GM20431 (cell line): Measurements from ENCODE around the gene SH3RF2.
"Not testable (repeated sequence)": the region's sequence is repeated elsewhere in the genome, so short reads cannot be mapped to it uniquely, and the experiment has no call there.

Experiments
- in situ Hi-C: fragments of 300-500 bp; cut with MseI, MboI; formaldehyde crosslinking; loops from one replicate; pipeline ENCODE4 v1.15.0; 2020; ENCODE audit warnings: low sequenced_read_pairs; ENCODE audit not compliant: unreplicated experiment

SH3RF2 gene

GRCh38 chr5:145975361-145976066 lies 39.1 kb downstream of the SH3RF2 start:
- in situ Hi-C loops = no loop called here

- in situ Hi-C loops = no loop called here
These were observed 40.2 kb downstream of the SH3RF2 start for GRCh38 chr5:145976431-145977155.

GRCh38 chr5:145978171-145978570 lies 41.8 kb downstream of the SH3RF2 start:
- in situ Hi-C loops = no loop called here

- in situ Hi-C loops = no loop called here
These were observed 42.3 kb downstream of the SH3RF2 start for GRCh38 chr5:145978708-145979107.

- in situ Hi-C loops = no loop called here
These were observed 43.2 kb downstream of the SH3RF2 start for GRCh38 chr5:145979270-145980223.

- in situ Hi-C loops = no loop called here
These were observed 43.9 kb downstream of the SH3RF2 start for GRCh38 chr5:145980259-145980658.

GRCh38 chr5:145980718-145981117 lies 44.3 kb downstream of the SH3RF2 start:
- in situ Hi-C loops = no loop called here

- in situ Hi-C loops = no loop called here
These were observed 45.5 kb downstream of the SH3RF2 start for GRCh38 chr5:145981589-145982571.

GRCh38 chr5:145982572-145983318 lies 46.4 kb downstream of the SH3RF2 start:
- in situ Hi-C loops = no loop called here

GRCh38 chr5:145983446-145983845 lies 47.1 kb downstream of the SH3RF2 start:
- in situ Hi-C loops = no loop called here

GRCh38 chr5:145984072-145984471 lies 47.7 kb downstream of the SH3RF2 start:
- in situ Hi-C loops = no loop called here

GRCh38 chr5:145987856-145988255 lies 51.5 kb downstream of the SH3RF2 start:
- in situ Hi-C loops = no loop called here

GRCh38 chr5:145988993-145989392 lies 52.6 kb downstream of the SH3RF2 start:
- in situ Hi-C loops = no loop called here

- in situ Hi-C loops = no loop called here
These were observed 53.0 kb downstream of the SH3RF2 start for GRCh38 chr5:145989428-145989827.

- in situ Hi-C loops = no loop called here
These were observed 53.8 kb downstream of the SH3RF2 start for GRCh38 chr5:145990170-145990569.

- in situ Hi-C loops = no loop called here
These were observed 54.7 kb downstream of the SH3RF2 start for GRCh38 chr5:145991044-145991575.

- in situ Hi-C loops = not testable (repeated sequence)
These were observed 57.2 kb downstream of the SH3RF2 start for GRCh38 chr5:145993538-145993937.

GRCh38 chr5:145996135-145996534 lies 59.8 kb downstream of the SH3RF2 start:
- in situ Hi-C loops = no loop called here
